Activated CD8-positive, alpha-beta T cell treated with anti-CD3 and anti-CD28 coated beads, Interleukin-2, amount 10 ng/mL, durations not matched to agents 7 days and 5 days (primary cell): ENCODE measurements around the gene TBC1D22A. TPM values are rescaled to one million over a fixed set of nuclear protein-coding genes. Genes with fewer than 3 reads are reported as not detected.

ENCODE experiments used
- ATAC-seq: fragments of 150-1000 bp; cut with Tn5 transposase; one replicate; pipeline ENCODE4 v1.10.0; 2021; ENCODE audit warnings: moderate library complexity
- CTCF ChIA-PET: fragments of 350-600 bp; sonication (Branson Sonifier 250); formaldehyde crosslinking; loops from one replicate; lab custom pipeline; 2021; ENCODE audit warnings: antibody characterized with exemption; lab: Charles Lee
- POLR2A ChIA-PET: fragments of 350-600 bp; sonication (Branson Sonifier 250); formaldehyde crosslinking; loops from one replicate; lab custom pipeline; 2021; ENCODE audit warnings: antibody characterized with exemption; lab: Charles Lee
- DNase-seq: peaks from one replicate; pipeline ENCODE4 v3.0.0-alpha.2; 2020
- H3K27ac Mint-ChIP-seq: one replicate; pipeline ENCODE4 v1.8.0; 2021; ENCODE audit warnings: mild to moderate bottlenecking, mixed read lengths
- H3K27me3 Mint-ChIP-seq: one replicate; pipeline ENCODE4 v1.8.0; 2021; ENCODE audit warnings: low read depth, mixed read lengths
- H3K36me3 Mint-ChIP-seq: one replicate; pipeline ENCODE4 v1.8.0; 2021; ENCODE audit warnings: low read depth, mixed read lengths
- H3K4me1 Mint-ChIP-seq: one replicate; pipeline ENCODE4 v1.8.0; 2021; ENCODE audit warnings: low read depth, mixed read lengths
- H3K4me3 Mint-ChIP-seq: one replicate; pipeline ENCODE4 v1.8.0; 2021; ENCODE audit warnings: mild to moderate bottlenecking, mixed read lengths
- H3K9me3 Mint-ChIP-seq: one replicate; pipeline ENCODE4 v1.8.0; 2022; ENCODE audit warnings: mixed read lengths; ENCODE audit not compliant: insufficient read depth
- total RNA-seq, 2 experiments: library from RNA; stranded (reverse); gene quantifications; one replicate each; pipeline ENCODE4 v1.2.3, GENCODE V29; 2021

Gene TBC1D22A
- total RNA-seq, 2 experiments from 2014 or later: 34.1 to 38.7 TPM

- ChIA-PET POLR2A (no interaction called here), CTCF (no interaction called here)
- H3K9me3 Mint-ChIP-seq: no peaks in the 10 kb centered on the region
- H3K27ac Mint-ChIP-seq: no peak overlapping the region
- DNase-seq (no peak), ATAC-seq (no peak)
- H3K27me3 Mint-ChIP-seq: no peaks in the 10 kb centered on the region
- peaks cover 7% of the 10 kb centered on the region for H3K36me3 Mint-ChIP-seq
- peaks cover 2% of the 10 kb centered on the region for H3K4me1 Mint-ChIP-seq
- H3K4me3 Mint-ChIP-seq: no peak overlapping the region
Measured at GRCh38 chr22:46953968-46954765, 191.7 kb downstream of the TBC1D22A start.

DNA sequence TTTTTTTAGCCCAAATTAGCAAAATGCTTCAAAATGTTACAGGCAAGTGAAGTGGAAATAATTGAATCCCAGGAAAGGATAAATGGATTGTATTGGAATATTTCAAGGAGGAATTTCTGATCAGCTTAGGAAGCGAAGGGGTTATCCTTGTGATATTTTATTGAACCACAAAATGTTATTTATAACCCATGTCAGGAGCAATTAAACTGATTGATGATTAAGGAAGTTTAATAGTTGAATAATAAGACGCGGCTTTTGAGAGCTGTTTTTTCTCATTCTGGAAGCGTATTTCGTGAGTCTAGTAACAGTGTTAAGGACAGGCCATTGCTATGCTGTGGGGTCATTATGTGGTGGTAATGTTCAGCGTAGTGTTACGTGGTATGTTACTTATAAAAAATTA lies 192.3 kb downstream of the TBC1D22A start:
- Mint-ChIP-seq H3K9me3 (no peaks in the 10 kb centered on the region), H3K27me3 (no peaks in the 10 kb centered on the region), H3K4me3 (no peak overlapping the region), H3K4me1 (peaks cover 2% of the 10 kb centered on the region), H3K36me3 (peaks cover 3% of the 10 kb centered on the region), H3K27ac (no peak overlapping the region)
- POLR2A ChIA-PET: no interaction called here
- ATAC-seq (no peak), DNase-seq (no peak)
- CTCF ChIA-PET: no interaction called here

DNA sequence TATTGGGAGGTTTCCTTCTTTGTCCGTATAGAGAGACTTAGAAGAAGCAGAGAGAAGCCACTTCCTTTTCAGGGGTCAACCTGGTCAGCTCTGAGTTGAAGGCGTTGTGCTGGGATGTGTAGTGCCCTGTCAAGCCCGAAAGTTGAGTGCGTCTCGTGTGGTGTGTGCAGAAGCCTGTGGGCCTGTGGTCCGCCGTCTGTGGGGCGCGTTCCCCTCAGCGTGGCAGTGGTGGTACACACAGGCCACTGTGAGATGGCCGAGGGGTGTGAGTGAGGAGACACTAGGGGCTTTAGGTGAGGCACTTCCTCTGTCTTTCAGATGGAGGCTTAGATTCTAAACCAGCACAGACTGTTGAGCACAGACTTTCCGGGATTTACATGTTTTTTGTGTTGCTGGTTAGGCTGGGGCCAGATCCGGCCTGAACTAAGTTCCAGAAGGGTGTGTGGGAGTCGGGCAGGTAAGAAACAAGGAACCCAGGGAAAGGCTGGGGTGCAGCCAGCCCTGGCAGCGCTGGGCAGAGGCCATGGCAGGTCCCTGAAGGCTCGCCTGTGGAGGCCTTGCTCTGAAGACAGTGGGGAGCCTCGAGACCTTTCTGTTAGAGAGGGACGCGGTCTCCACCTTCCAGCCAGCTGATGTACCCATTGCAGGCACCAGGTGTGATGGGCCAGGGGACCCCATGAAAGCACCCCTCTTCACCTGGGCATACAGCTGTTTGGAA lies 194.2 kb downstream of the TBC1D22A start:
- Mint-ChIP-seq H3K27me3 (no peaks in the 10 kb centered on the region), H3K4me3 (no peak overlapping the region), H3K9me3 (no peaks in the 10 kb centered on the region), H3K27ac (peak overlapping the region; percentile 15), H3K4me1 (peaks cover 2% of the 10 kb centered on the region), H3K36me3 (no peaks in the 10 kb centered on the region)
- ChIA-PET CTCF (interaction anchor here (0.9 kb wide), 1 partner anchor 19 kb away, joined by 3 read pairs; no protein-coding TSS in a partner anchor), POLR2A (no interaction called here)
- ATAC-seq (no peak), DNase-seq (no peak)

- H3K27ac Mint-ChIP-seq: no peak overlapping the region
- ATAC-seq: no peak
- H3K4me3 Mint-ChIP-seq: no peak overlapping the region
Measured at GRCh38 chr22:46957521-46957920, 195.1 kb downstream of the TBC1D22A start.

DNA sequence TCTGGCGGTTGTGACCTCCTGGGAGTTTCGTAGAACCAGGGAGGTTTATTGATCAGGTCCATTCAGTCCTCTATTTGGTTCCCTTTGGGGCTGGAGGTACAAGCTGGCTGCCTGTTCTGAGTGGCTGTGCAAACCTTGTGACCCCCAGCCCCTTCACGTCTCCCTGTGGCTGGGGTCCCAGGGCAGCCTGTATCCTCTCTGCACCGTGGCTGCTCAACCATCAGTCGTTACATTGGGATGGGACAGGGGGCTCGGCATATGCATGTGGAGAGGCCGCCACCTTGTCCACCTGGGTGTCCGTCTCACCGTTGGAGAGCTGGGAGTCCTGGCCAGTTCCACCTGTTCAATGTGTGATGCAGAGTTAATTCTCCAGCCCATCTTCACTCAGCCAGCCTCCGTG lies 195.7 kb downstream of the TBC1D22A start:
- ChIA-PET POLR2A (no interaction called here), CTCF (no interaction called here)
- H3K4me3 Mint-ChIP-seq: no peak overlapping the region
- no peak for DNase-seq
- no peak for ATAC-seq
- H3K9me3 Mint-ChIP-seq: no peaks in the 10 kb centered on the region
- peaks cover 2% of the 10 kb centered on the region for H3K4me1 Mint-ChIP-seq
- H3K36me3 Mint-ChIP-seq: no peaks in the 10 kb centered on the region
- no peaks in the 10 kb centered on the region for H3K27me3 Mint-ChIP-seq
- no peak overlapping the region for H3K27ac Mint-ChIP-seq

More at GRCh38 chr22:46957521-46957920, 195.1 kb downstream of the TBC1D22A start:
- Mint-ChIP-seq H3K9me3 (no peaks in the 10 kb centered on the region), H3K36me3 (no peaks in the 10 kb centered on the region), H3K4me1 (peaks cover 2% of the 10 kb centered on the region), H3K27me3 (no peaks in the 10 kb centered on the region)
- ChIA-PET CTCF (no interaction called here), POLR2A (no interaction called here)
- DNase-seq: no peak

DNA sequence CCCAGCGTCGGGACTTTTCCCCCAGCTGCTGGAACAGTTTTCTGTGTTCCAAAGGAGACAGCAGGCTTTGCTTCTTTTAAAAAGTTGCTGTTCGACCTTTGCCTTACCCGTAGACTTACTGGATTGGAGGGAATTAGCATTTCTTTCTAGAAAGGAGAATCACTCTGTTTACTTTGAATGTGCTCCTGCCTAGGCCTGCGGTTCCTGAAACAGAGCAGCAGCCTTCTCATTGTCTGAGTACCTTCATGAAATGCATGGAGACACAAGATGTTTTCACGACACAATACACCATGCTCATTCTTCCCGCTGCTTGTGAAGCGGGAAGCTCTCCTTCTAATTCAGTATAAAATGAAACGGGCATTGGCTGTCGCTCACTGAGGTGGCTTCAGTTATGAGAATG lies 196.2 kb downstream of the TBC1D22A start:
- POLR2A ChIA-PET: no interaction called here
- DNase-seq (no peak), ATAC-seq (no peak)
- Mint-ChIP-seq H3K27ac (no peak overlapping the region), H3K27me3 (no peaks in the 10 kb centered on the region), H3K4me3 (no peak overlapping the region), H3K9me3 (no peaks in the 10 kb centered on the region), H3K4me1 (peaks cover 2% of the 10 kb centered on the region), H3K36me3 (no peaks in the 10 kb centered on the region)
- CTCF ChIA-PET: no interaction called here

DNA sequence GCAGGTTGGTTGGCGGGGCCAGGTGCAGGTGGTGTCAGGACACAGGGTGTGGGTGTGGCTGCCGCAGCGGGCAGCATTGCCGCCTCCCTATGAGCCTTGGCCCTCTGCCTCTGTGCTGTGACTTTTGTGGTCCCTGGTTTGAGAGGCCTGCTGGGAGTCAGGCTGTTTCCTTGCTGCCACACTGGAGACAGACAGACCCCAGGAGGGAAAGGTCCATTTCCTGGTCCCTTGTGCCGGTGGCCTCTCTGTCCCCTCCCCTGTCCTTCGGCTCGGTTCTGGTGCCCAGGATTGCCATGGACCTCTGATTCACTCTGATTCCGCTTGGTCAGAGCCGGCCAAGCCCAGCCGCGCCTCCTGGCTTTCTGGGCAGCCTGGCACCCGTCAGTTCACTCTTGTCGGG lies 196.9 kb downstream of the TBC1D22A start:
- no peaks in the 10 kb centered on the region for H3K9me3 Mint-ChIP-seq
- H3K27ac Mint-ChIP-seq: no peak overlapping the region
- DNase-seq (no peak), ATAC-seq (no peak)
- no peaks in the 10 kb centered on the region for H3K36me3 Mint-ChIP-seq
- ChIA-PET CTCF (no interaction called here), POLR2A (no interaction called here)
- H3K4me3 Mint-ChIP-seq: no peak overlapping the region
- H3K27me3 Mint-ChIP-seq: no peaks in the 10 kb centered on the region
- peaks cover 2% of the 10 kb centered on the region for H3K4me1 Mint-ChIP-seq

DNA sequence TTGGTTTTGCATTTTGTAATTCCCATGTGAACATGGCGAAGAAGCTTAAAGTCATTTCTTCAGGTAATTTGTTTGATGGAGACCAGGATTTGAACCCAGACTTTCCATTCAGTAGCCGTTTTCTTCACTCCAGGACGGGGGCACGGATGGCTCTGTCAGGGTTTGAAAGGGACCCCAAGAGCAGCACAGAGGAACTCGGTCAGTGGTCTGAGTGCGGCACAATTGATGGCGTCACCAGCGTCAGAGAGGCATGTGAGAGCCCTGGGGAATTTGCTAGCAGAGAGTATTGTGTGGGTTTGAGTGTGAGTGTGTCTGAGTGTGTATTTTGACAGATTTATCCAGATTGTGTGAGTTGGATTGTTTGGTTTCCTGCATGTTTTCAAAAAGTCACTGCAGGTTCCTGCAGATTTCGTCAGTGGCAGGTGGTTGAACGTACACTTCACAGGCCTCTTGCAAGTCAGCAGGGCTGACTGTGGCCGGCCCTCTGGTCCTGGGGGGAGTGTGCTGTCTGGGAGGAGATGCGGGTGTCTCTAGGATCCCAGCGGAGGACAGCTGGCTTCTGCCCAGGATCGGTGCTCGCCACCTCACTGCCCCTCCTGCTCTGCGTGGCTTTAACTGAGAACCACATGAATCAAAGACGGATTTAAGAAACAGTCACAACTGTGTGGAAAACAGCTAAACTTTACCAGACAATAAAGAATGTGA lies 199.3 kb downstream of the TBC1D22A start:
- Mint-ChIP-seq H3K9me3 (no peaks in the 10 kb centered on the region), H3K4me3 (no peak overlapping the region), H3K27me3 (no peaks in the 10 kb centered on the region), H3K4me1 (no peaks in the 10 kb centered on the region), H3K36me3 (no peaks in the 10 kb centered on the region), H3K27ac (no peak overlapping the region)
- DNase-seq: no peak
- ChIA-PET POLR2A (no interaction called here), CTCF (no interaction called here)
- ATAC-seq: no peak

DNA sequence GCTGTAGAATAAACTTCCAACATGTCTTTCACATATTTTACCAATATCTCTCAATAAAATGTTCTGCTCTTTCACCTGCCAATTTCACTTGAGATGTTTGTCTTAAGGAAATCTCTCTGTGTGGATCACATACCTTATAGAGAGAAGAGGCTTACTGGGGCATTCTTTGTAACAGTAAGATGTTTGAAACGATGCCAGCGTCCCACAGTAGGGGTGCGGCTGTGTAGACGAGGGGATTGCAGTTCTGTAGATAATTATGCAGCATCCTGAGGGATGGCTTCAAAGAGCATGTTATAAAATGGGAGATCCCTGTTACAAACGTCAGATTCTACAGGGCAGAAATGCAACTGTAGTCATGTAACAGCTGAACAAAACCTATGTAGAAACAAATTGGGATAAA lies 200.0 kb downstream of the TBC1D22A start:
- Mint-ChIP-seq H3K36me3 (no peaks in the 10 kb centered on the region), H3K9me3 (no peaks in the 10 kb centered on the region), H3K27ac (no peak overlapping the region), H3K4me1 (no peaks in the 10 kb centered on the region), H3K4me3 (no peak overlapping the region), H3K27me3 (no peaks in the 10 kb centered on the region)
- DNase-seq (no peak), ATAC-seq (no peak)
- ChIA-PET CTCF (no interaction called here), POLR2A (no interaction called here)

DNA sequence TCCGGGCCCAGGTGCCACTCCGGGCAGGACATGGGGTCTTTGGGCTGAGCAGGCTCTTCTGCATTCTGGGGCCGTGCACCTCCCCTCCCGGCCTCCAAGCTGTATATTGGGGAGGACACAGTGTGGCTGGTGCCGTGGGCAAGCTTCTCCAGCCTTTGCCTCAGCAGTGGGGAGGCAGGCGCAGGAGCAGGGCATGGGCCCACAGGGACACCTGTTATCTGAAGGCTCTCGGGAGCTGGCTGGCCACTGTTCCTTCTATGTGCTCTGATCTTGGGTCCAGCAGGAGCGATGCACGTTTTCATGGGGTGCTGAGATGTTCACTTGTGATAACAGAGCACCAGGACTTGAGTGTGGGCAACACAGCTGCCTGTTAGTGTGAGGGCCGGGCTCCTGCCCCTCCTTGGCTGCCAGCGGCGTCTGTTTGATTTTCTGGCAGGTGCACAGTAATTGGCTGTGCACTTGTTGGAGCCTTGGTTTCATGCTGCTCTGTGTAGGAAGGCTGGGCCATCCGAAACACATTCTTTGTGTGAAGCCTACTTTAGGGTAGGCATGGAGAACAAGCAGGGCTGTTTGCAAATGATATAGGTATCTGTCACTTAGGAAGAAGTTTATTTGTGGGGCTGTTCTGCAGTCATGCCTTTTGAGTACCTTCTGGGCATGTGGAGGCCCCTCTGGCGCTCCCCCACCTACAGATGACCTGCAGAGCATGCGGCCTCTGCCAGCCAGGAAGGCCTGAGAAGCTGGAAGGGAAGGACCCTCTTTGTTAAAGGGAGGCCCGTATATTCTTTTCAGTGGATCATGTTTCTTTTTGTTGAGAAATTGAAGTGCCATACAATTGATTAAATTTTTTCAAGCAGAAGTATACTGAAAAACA lies 201.5 kb downstream of the TBC1D22A start:
- DNase-seq: no peak
- no peak for ATAC-seq
- Mint-ChIP-seq H3K9me3 (no peaks in the 10 kb centered on the region), H3K27ac (no peak overlapping the region), H3K27me3 (no peaks in the 10 kb centered on the region), H3K4me3 (no peak overlapping the region), H3K4me1 (peaks cover 4% of the 10 kb centered on the region), H3K36me3 (no peaks in the 10 kb centered on the region)
- CTCF ChIA-PET: no interaction called here
- POLR2A ChIA-PET: no interaction called here

GRCh38 chr22:46964773-46965550 lies 202.5 kb downstream of the TBC1D22A start:
- no peak overlapping the region for H3K27ac Mint-ChIP-seq
- no peaks in the 10 kb centered on the region for H3K27me3 Mint-ChIP-seq
- H3K36me3 Mint-ChIP-seq: no peaks in the 10 kb centered on the region
- no peak overlapping the region for H3K4me3 Mint-ChIP-seq
- H3K4me1 Mint-ChIP-seq: peaks cover 14% of the 10 kb centered on the region
- ChIA-PET POLR2A (no interaction called here), CTCF (no interaction called here)
- H3K9me3 Mint-ChIP-seq: no peaks in the 10 kb centered on the region
- ATAC-seq (no peak), DNase-seq (no peak)
